Naive B cell (primary cell): ENCODE measurements around the gene DSCAM. TPM values are rescaled to one million over a fixed set of nuclear protein-coding genes. Genes with fewer than 3 reads are reported as not detected.

Experiments used
- ATAC-seq, 2 donors: fragments of 150-1000 bp; cut with Tn5 transposase; 2 replicates each; pipeline ENCODE4 v1.10.0; 2021; ENCODE audit warnings: low read depth in 2 of 2, mild to moderate bottlenecking in 2 of 2, moderate library complexity in 2 of 2
- DNase-seq: peaks from one replicate; pipeline ENCODE4 v3.0.0; 2022
- H3K27ac Mint-ChIP-seq, 6 donors: one replicate each; pipeline ENCODE4 v1.8.0; 2020 to 2022; ENCODE audit warnings: mild to moderate bottlenecking in 6 of 6, mixed read lengths in 6 of 6, moderate library complexity in 5 of 6, inconsistent platforms in 2 of 6
- H3K27me3 Mint-ChIP-seq, 3 donors: one replicate each; pipeline ENCODE4 v1.8.0; 2021 to 2022; ENCODE audit warnings: mixed read lengths in 3 of 3, mild to moderate bottlenecking in 1 of 3
- H3K36me3 Mint-ChIP-seq, 2 donors: one replicate each; pipeline ENCODE4 v1.8.0; 2020 to 2022; ENCODE audit warnings: mixed read lengths in 2 of 2, inconsistent platforms in 1 of 2, mild to moderate bottlenecking in 1 of 2
- H3K4me1 Mint-ChIP-seq, 3 donors: one replicate each; pipeline ENCODE4 v1.8.0; 2020 to 2022; ENCODE audit warnings: mixed read lengths in 3 of 3, inconsistent platforms in 1 of 3, mild to moderate bottlenecking in 1 of 3, moderate library complexity in 1 of 3
- H3K4me3 Mint-ChIP-seq, 8 donors: one replicate each; pipeline ENCODE4 v1.8.0; 2020 to 2022; ENCODE audit warnings: mild to moderate bottlenecking in 8 of 8, mixed read lengths in 8 of 8, moderate library complexity in 8 of 8, inconsistent platforms in 2 of 8
- H3K9me3 Mint-ChIP-seq, 7 donors: one replicate each; pipeline ENCODE4 v1.8.0; 2020 to 2022; ENCODE audit warnings: mixed read lengths in 7 of 7, mild to moderate bottlenecking in 5 of 7, inconsistent platforms in 2 of 7, moderate library complexity in 1 of 7
- polyA plus RNA-seq, 6 donors: library from polyadenylated mRNA; unstranded; fragments of 300-500 nt; fragmentation: Illumina TruSeq; gene quantifications; one replicate each; pipeline ENCODE4 v1.2.3, GENCODE V29; 2021; ENCODE audit warnings: low read depth in 6 of 6

DSCAM gene
- polyA plus RNA-seq, 6 donors from 2014 or later: not detected

- Mint-ChIP-seq H3K36me3 (no peaks in the 10 kb centered on the region), H3K4me3 (no peak overlapping the region), H3K27ac (no peak overlapping the region), H3K4me1 (no peaks in the 10 kb centered on the region), H3K9me3 (peaks cover 0 to 4% (median 2%) of the 10 kb centered on the region in 7 donors), H3K27me3 (peaks cover 0 to 12% (median 0%) of the 10 kb centered on the region in 3 donors)
- no peak for DNase-seq
- no peak for ATAC-seq
Observed at GRCh38 chr21:40736145-40736544, 110.8 kb downstream of the DSCAM start.

- ATAC-seq: no peak
- H3K4me1 Mint-ChIP-seq: no peaks in the 10 kb centered on the region
- H3K9me3 Mint-ChIP-seq: peaks cover 0 to 4% (median 1%) of the 10 kb centered on the region in 7 donors
Observed at GRCh38 chr21:40733024-40733397, 113.9 kb downstream of the DSCAM start.

GRCh38 chr21:40732253-40733023 is 114.5 kb downstream of the DSCAM start:
- no peak for ATAC-seq
- Mint-ChIP-seq H3K36me3 (no peaks in the 10 kb centered on the region), H3K9me3 (peaks cover 0 to 6% (median 2%) of the 10 kb centered on the region in 7 donors), H3K4me1 (no peaks in the 10 kb centered on the region), H3K27me3 (peaks cover 0 to 6% (median 0%) of the 10 kb centered on the region in 3 donors), H3K27ac (no peak overlapping the region), H3K4me3 (no peak overlapping the region)
- DNase-seq: no peak

More at GRCh38 chr21:40733024-40733397, 113.9 kb downstream of the DSCAM start:
- DNase-seq: no peak
- Mint-ChIP-seq H3K27me3 (peaks cover 0 to 6% (median 0%) of the 10 kb centered on the region in 3 donors), H3K4me3 (no peak overlapping the region), H3K36me3 (no peaks in the 10 kb centered on the region), H3K27ac (no peak overlapping the region)

- Mint-ChIP-seq H3K4me3 (no peak overlapping the region), H3K4me1 (no peaks in the 10 kb centered on the region), H3K27ac (no peak overlapping the region), H3K27me3 (peaks cover 0 to 6% (median 0%) of the 10 kb centered on the region in 3 donors), H3K9me3 (peaks cover 0 to 6% (median under 1%) of the 10 kb centered on the region in 7 donors), H3K36me3 (no peaks in the 10 kb centered on the region)
- no peak for DNase-seq
- no peak for ATAC-seq
Observed at GRCh38 chr21:40731206-40731605, 115.8 kb downstream of the DSCAM start.

- Mint-ChIP-seq H3K4me3 (no peak overlapping the region), H3K27ac (no peak overlapping the region)
Observed at GRCh38 chr21:40730426-40730800, 116.5 kb downstream of the DSCAM start.

GRCh38 chr21:40729761-40730425 is 117.1 kb downstream of the DSCAM start:
- no peak overlapping the region for H3K4me3 Mint-ChIP-seq
- no peak overlapping the region for H3K27ac Mint-ChIP-seq
- ATAC-seq (no peak), DNase-seq (no peak)
- peaks cover 0 to 9% (median 0%) of the 10 kb centered on the region in 7 donors for H3K9me3 Mint-ChIP-seq
- no peaks in the 10 kb centered on the region for H3K4me1 Mint-ChIP-seq
- no peaks in the 10 kb centered on the region for H3K27me3 Mint-ChIP-seq
- H3K36me3 Mint-ChIP-seq: no peaks in the 10 kb centered on the region

More at GRCh38 chr21:40730426-40730800, 116.5 kb downstream of the DSCAM start:
- Mint-ChIP-seq H3K36me3 (no peaks in the 10 kb centered on the region), H3K4me1 (no peaks in the 10 kb centered on the region), H3K9me3 (peaks cover 0 to 6% (median 0%) of the 10 kb centered on the region in 7 donors), H3K27me3 (peaks cover 0 to under 1% (median 0%) of the 10 kb centered on the region in 3 donors)
- no peak for ATAC-seq
- DNase-seq: no peak

- peaks cover 6 to 22% (median 13%) of the 10 kb centered on the region in 7 donors for H3K9me3 Mint-ChIP-seq
- no peak for ATAC-seq
Observed at GRCh38 chr21:40723966-40724365, 123.0 kb downstream of the DSCAM start.

GRCh38 chr21:40723317-40723716 is 123.6 kb downstream of the DSCAM start:
- peaks cover 6 to 22% (median 16%) of the 10 kb centered on the region in 7 donors for H3K9me3 Mint-ChIP-seq
- no peak overlapping the region for H3K27ac Mint-ChIP-seq
- H3K4me1 Mint-ChIP-seq: no peaks in the 10 kb centered on the region
- no peak for DNase-seq
- peak overlapping the region in 1 of 8 donors; percentile 13 for H3K4me3 Mint-ChIP-seq
- no peaks in the 10 kb centered on the region for H3K36me3 Mint-ChIP-seq
- H3K27me3 Mint-ChIP-seq: no peaks in the 10 kb centered on the region
- no peak for ATAC-seq

More at GRCh38 chr21:40723966-40724365, 123.0 kb downstream of the DSCAM start:
- H3K36me3 Mint-ChIP-seq: no peaks in the 10 kb centered on the region
- no peak overlapping the region for H3K27ac Mint-ChIP-seq
- no peaks in the 10 kb centered on the region for H3K27me3 Mint-ChIP-seq
- no peaks in the 10 kb centered on the region for H3K4me1 Mint-ChIP-seq
- no peak overlapping the region for H3K4me3 Mint-ChIP-seq
- DNase-seq: no peak

- Mint-ChIP-seq H3K4me1 (no peaks in the 10 kb centered on the region), H3K9me3 (peaks cover 6 to 22% (median 13%) of the 10 kb centered on the region in 7 donors), H3K4me3 (no peak overlapping the region), H3K27me3 (peaks cover 0 to 3% (median 0%) of the 10 kb centered on the region in 3 donors), H3K27ac (no peak overlapping the region), H3K36me3 (no peaks in the 10 kb centered on the region)
- no peak for ATAC-seq
- no peak for DNase-seq
Observed at GRCh38 chr21:40719615-40720014, 127.3 kb downstream of the DSCAM start.

- Mint-ChIP-seq H3K36me3 (no peaks in the 10 kb centered on the region), H3K27me3 (peaks cover 0 to 6% (median 0%) of the 10 kb centered on the region in 3 donors), H3K27ac (no peak overlapping the region), H3K9me3 (peaks cover 6 to 22% (median 10%) of the 10 kb centered on the region in 7 donors), H3K4me3 (no peak overlapping the region), H3K4me1 (no peaks in the 10 kb centered on the region)
- ATAC-seq: no peak
- no peak for DNase-seq
Observed at GRCh38 chr21:40717028-40717427, 129.9 kb downstream of the DSCAM start.

GRCh38 chr21:40714536-40714935 is 132.4 kb downstream of the DSCAM start:
- Mint-ChIP-seq H3K9me3 (peaks cover 0 to 8% (median 0%) of the 10 kb centered on the region in 7 donors), H3K36me3 (no peaks in the 10 kb centered on the region), H3K27ac (no peak overlapping the region), H3K4me1 (no peaks in the 10 kb centered on the region), H3K4me3 (no peak overlapping the region), H3K27me3 (peaks cover 0 to 6% (median 0%) of the 10 kb centered on the region in 3 donors)
- no peak for DNase-seq
- ATAC-seq: no peak

- no peaks in the 10 kb centered on the region for H3K36me3 Mint-ChIP-seq
- no peaks in the 10 kb centered on the region for H3K4me1 Mint-ChIP-seq
- peaks cover 0 to 9% (median 0%) of the 10 kb centered on the region in 3 donors for H3K27me3 Mint-ChIP-seq
- DNase-seq (no peak), ATAC-seq (no peak)
- no peak overlapping the region for H3K27ac Mint-ChIP-seq
- no peak overlapping the region for H3K4me3 Mint-ChIP-seq
- peaks cover 0 to 3% (median 0%) of the 10 kb centered on the region in 7 donors for H3K9me3 Mint-ChIP-seq
Observed at GRCh38 chr21:40707656-40708244, 139.2 kb downstream of the DSCAM start.

GRCh38 chr21:40706806-40707655 is 139.9 kb downstream of the DSCAM start:
- Mint-ChIP-seq H3K4me1 (no peaks in the 10 kb centered on the region), H3K27ac (no peak overlapping the region)
- no peak for ATAC-seq

More at GRCh38 chr21:40706806-40707655, 139.9 kb downstream of the DSCAM start:
- Mint-ChIP-seq H3K36me3 (no peaks in the 10 kb centered on the region), H3K9me3 (peaks cover 0 to 3% (median 0%) of the 10 kb centered on the region in 7 donors), H3K27me3 (peaks cover 0 to 9% (median 0%) of the 10 kb centered on the region in 3 donors), H3K4me3 (no peak overlapping the region)
- DNase-seq: no peak
